SK-N-SH (cell line): ENCODE measurements around the gene KCNQ4. TPM values are rescaled to one million over a fixed set of nuclear protein-coding genes. Genes with fewer than 3 reads are reported as not detected.

ENCODE experiments used
- CTCF ChIA-PET: fragments of 300-600, 350-600 bp; formaldehyde crosslinking; extraction: SDS; loops from one replicate; lab custom pipeline; 2021; lab: Yijun Ruan, JAX
- POLR2A ChIA-PET: fragments of 350-600 bp; sonication (Branson Sonifier 250); formaldehyde crosslinking; extraction: SDS; loops from one replicate; lab custom pipeline; 2020; ENCODE audit warnings: antibody characterized with exemption, inconsistent platforms; lab: Yijun Ruan, JAX
- DNase-seq: peaks from one replicate; pipeline ENCODE4 v3.0.0; 2012
- H2AFZ ChIP-seq: fragments of 200-600 bp; sonication (generic); 2 replicates; pipeline ENCODE4 v1.8.1; 2016; ENCODE audit warnings: antibody characterized with exemption, mild to moderate bottlenecking, low read depth
- H3F3A ChIP-seq: fragments of 200-600 bp; sonication (generic); replicated peaks from 2 replicates; pipeline ENCODE3; 2016; ENCODE audit warnings: antibody characterized with exemption, mild to moderate bottlenecking; ENCODE audit not compliant: insufficient read depth
- H3K27ac ChIP-seq, 2 experiments: fragments of 200-500 bp in 1 of 2; fragments of 200-600 bp in 1 of 2; sonication (Bioruptor generic) in 1 of 2; sonication (generic), shearing (Covaris generic) in 1 of 2; 2 replicates each; pipeline versions ENCODE4 v1.5.1 to v1.6.1; 2014 to 2016; ENCODE audit warnings: low read depth in 2 of 2, inconsistent platforms in 1 of 2, low read length in 1 of 2, mild to moderate bottlenecking in 1 of 2, mixed read lengths in 1 of 2
- H3K27me3 ChIP-seq: fragments of 200-600 bp; sonication (generic), shearing (Covaris generic); 2 replicates; pipeline ENCODE4 v1.6.1; 2016; ENCODE audit warnings: mixed run types; ENCODE audit not compliant: insufficient read depth
- H3K36me3 ChIP-seq, 2 experiments: fragments of 200-500 bp in 1 of 2; fragments of 200-600 bp in 1 of 2; sonication (Bioruptor generic) in 1 of 2; sonication (generic) in 1 of 2; replicated peaks in 1 of 2; 2 replicates each; pipeline versions ENCODE3 to v1.5.1; 2014 to 2016; ENCODE audit warnings: low read length in 1 of 2, mild to moderate bottlenecking in 1 of 2; ENCODE audit not compliant: insufficient read depth in 2 of 2, control insufficient read depth in 1 of 2
- H3K4me1 ChIP-seq, 2 experiments: fragments of 200-500 bp in 1 of 2; fragments of 200-600 bp in 1 of 2; sonication (Bioruptor generic) in 1 of 2; sonication (generic), shearing (Covaris generic) in 1 of 2; 2 replicates each; pipeline versions ENCODE4 v1.5.1 to v1.6.1; 2014 to 2016; ENCODE audit warnings: low read depth in 1 of 2, low read length in 1 of 2, mixed run types in 1 of 2; ENCODE audit not compliant: insufficient read depth in 2 of 2, control insufficient read depth in 1 of 2
- H3K4me2 ChIP-seq: fragments of 200-600 bp; sonication (generic), shearing (Covaris generic); 2 replicates; pipeline ENCODE4 v1.6.1; 2017; ENCODE audit warnings: mixed run types
- H3K4me3 ChIP-seq, 2 experiments: fragments of 200-500 bp in 1 of 2; fragments of 200-600 bp in 1 of 2; sonication (Bioruptor generic) in 1 of 2; sonication (generic), shearing (Covaris generic) in 1 of 2; 2 replicates each; pipeline versions ENCODE4 v1.5.1 to v1.8.1; 2014 to 2016; ENCODE audit warnings: low read depth in 2 of 2, inconsistent platforms in 1 of 2, low read length in 1 of 2, mild to moderate bottlenecking in 1 of 2, mixed read lengths in 1 of 2, moderate library complexity in 1 of 2
- H3K79me2 ChIP-seq: fragments of 200-600 bp; sonication (generic); 2 replicates; pipeline ENCODE4 v1.8.1; 2017; ENCODE audit warnings: mild to moderate bottlenecking; ENCODE audit not compliant: insufficient read depth
- H3K9ac ChIP-seq: fragments of 200-600 bp; sonication (generic); 2 replicates; pipeline ENCODE4 v1.6.1; 2017; ENCODE audit warnings: mixed run types
- H3K9me2 ChIP-seq: fragments of 200-600 bp; sonication (generic); 2 replicates; pipeline ENCODE4 v1.6.1; 2017; ENCODE audit warnings: mixed run types
- H3K9me3 ChIP-seq: fragments of 200-600 bp; sonication (generic); 2 replicates; pipeline ENCODE4 v1.6.1; 2017; ENCODE audit warnings: mixed run types, mild to moderate bottlenecking, moderate library complexity
- H4K20me1 ChIP-seq: fragments of 200-600 bp; sonication (generic); 2 replicates; pipeline ENCODE4 v1.6.1; 2017; ENCODE audit warnings: mild to moderate bottlenecking, mixed run types; ENCODE audit not compliant: insufficient read depth
- ELF1 ChIP-seq: IDR thresholded peaks from 2 replicates; pipeline ENCODE4 v1.4.0; 2012
- EP300 ChIP-seq, 2 experiments: IDR thresholded peaks; 2 replicates each; pipeline versions ENCODE4 v1.4.0 to v1.6.1; 2012; ENCODE audit warnings: borderline replicate concordance in 1 of 2, low read depth in 1 of 2, low read length in 1 of 2
- EZH2phosphoT487 ChIP-seq: fragments of 200-600 bp; sonication (generic); IDR thresholded peaks from 2 replicates; pipeline ENCODE4 v1.6.1; 2017; ENCODE audit warnings: low read depth, mixed run types, mild to moderate bottlenecking, antibody characterized with exemption, moderate library complexity, borderline replicate concordance
- FOSL2 ChIP-seq: IDR thresholded peaks from 2 replicates; pipeline ENCODE4 v1.4.0; 2012; ENCODE audit warnings: low read depth, mild to moderate bottlenecking, moderate library complexity, borderline replicate concordance
- FOXM1 ChIP-seq: IDR thresholded peaks from 2 replicates; pipeline ENCODE4 v1.4.0; 2012; ENCODE audit warnings: low read depth, mild to moderate bottlenecking
- GATA2 ChIP-seq: sonication (generic); formaldehyde crosslinking; IDR thresholded peaks from 2 replicates; pipeline ENCODE4 v1.5.0; 2020; ENCODE audit warnings: mild to moderate bottlenecking, missing genetic modification reagents
- JUND ChIP-seq: IDR thresholded peaks from 2 replicates; pipeline ENCODE4 v1.4.0; 2012
- MXI1 ChIP-seq: IDR thresholded peaks from 2 replicates; pipeline ENCODE4 v1.6.1; 2012; ENCODE audit warnings: mild to moderate bottlenecking, low read depth, low read length, improper control_type of control experiment
- NFIC ChIP-seq: IDR thresholded peaks from 2 replicates; pipeline ENCODE4 v1.4.0; 2012; ENCODE audit warnings: borderline replicate concordance
- NRF1 ChIP-seq: IDR thresholded peaks from 2 replicates; pipeline ENCODE4 v1.6.1; 2012; ENCODE audit warnings: low read depth, mild to moderate bottlenecking, low read length
- PBX3 ChIP-seq: IDR thresholded peaks from 2 replicates; pipeline ENCODE4; 2012
- POLR2AphosphoS5 ChIP-seq: IDR thresholded peaks from 2 replicates; pipeline ENCODE4 v1.6.1; 2012; ENCODE audit warnings: low read depth, low read length
- RAD21 ChIP-seq: IDR thresholded peaks from 2 replicates; pipeline ENCODE4 v1.6.1; 2012; ENCODE audit warnings: mild to moderate bottlenecking, low read length
- RCOR1 ChIP-seq: fragments of 150-350 bp; IDR thresholded peaks from 2 replicates; pipeline ENCODE4 v1.6.1; 2017; ENCODE audit warnings: antibody characterized with exemption, low read length
- RFX5 ChIP-seq: IDR thresholded peaks from 2 replicates; pipeline ENCODE4 v1.6.1; 2012; ENCODE audit warnings: mild to moderate bottlenecking, improper control_type of control experiment, low read length
- RXRA ChIP-seq: IDR thresholded peaks from 2 replicates; pipeline ENCODE4 v1.4.0; 2012; ENCODE audit warnings: low read depth, mild to moderate bottlenecking, borderline replicate concordance
- SIN3A ChIP-seq: IDR thresholded peaks from 2 replicates; pipeline ENCODE4 v1.6.1; 2012; ENCODE audit warnings: low read depth, mild to moderate bottlenecking, low read length, moderate library complexity, borderline replicate concordance
- SMC3 ChIP-seq: IDR thresholded peaks from 2 replicates; pipeline ENCODE4 v1.6.1; 2012; ENCODE audit warnings: low read depth, low read length, improper control_type of control experiment
- TAF1 ChIP-seq: IDR thresholded peaks from 2 replicates; pipeline ENCODE4 v1.6.1; 2012; ENCODE audit warnings: low read depth, mild to moderate bottlenecking, low read length, moderate library complexity, borderline replicate concordance
- TCF12 ChIP-seq: IDR thresholded peaks from 2 replicates; pipeline ENCODE4 v1.4.0; 2012
- TEAD4 ChIP-seq: IDR thresholded peaks from 2 replicates; pipeline ENCODE4 v1.4.0; 2012; ENCODE audit warnings: mild to moderate bottlenecking, borderline replicate concordance; ENCODE audit not compliant: insufficient read depth
- YY1 ChIP-seq: IDR thresholded peaks from 2 replicates; pipeline ENCODE4 v1.4.0; 2012; ENCODE audit warnings: low read depth, mild to moderate bottlenecking
- WGBS: methylation state at CpG from one replicate; pipeline ENCODE4 v1.1.6; 2017; ENCODE audit warnings: low lambda C conversion rate; 5-methylcytosine and 5-hydroxymethylcytosine counted together
- polyA plus RNA-seq, 3 experiments: library from polyadenylated mRNA; depleted of rRNA; stranded (reverse); fragments of >200 nt; gene quantifications; 2 replicates each; pipeline ENCODE4 v1.2.3, GENCODE V29; 2012
- TF ChIP-seq, protein P1 (sequence below): fragments of 150-350 bp; IDR thresholded peaks from 2 replicates; pipeline ENCODE4 v1.6.1; 2017; ENCODE audit warnings: antibody characterized with exemption, low read length, low read depth, borderline replicate concordance
- TF ChIP-seq, protein P2 (sequence below): fragments of 200-600 bp; sonication (generic); IDR thresholded peaks from 2 replicates; pipeline ENCODE4 v1.6.1; 2017; ENCODE audit warnings: antibody characterized with exemption, mild to moderate bottlenecking, moderate library complexity
- TF ChIP-seq, protein P3 (sequence below): fragments of 150-350 bp; IDR thresholded peaks from 2 replicates; pipeline ENCODE4 v1.6.1; 2016; ENCODE audit warnings: mild to moderate bottlenecking, low read depth, low read length
- TF ChIP-seq, protein P4 (sequence below): IDR thresholded peaks from 2 replicates; pipeline ENCODE4 v1.4.0; 2012; ENCODE audit warnings: low read depth, borderline replicate concordance

Gene KCNQ4
- polyA plus RNA-seq, 1 of the 3 experiments (the other 2 are of a cell fraction): 0.15 TPM

DNA sequence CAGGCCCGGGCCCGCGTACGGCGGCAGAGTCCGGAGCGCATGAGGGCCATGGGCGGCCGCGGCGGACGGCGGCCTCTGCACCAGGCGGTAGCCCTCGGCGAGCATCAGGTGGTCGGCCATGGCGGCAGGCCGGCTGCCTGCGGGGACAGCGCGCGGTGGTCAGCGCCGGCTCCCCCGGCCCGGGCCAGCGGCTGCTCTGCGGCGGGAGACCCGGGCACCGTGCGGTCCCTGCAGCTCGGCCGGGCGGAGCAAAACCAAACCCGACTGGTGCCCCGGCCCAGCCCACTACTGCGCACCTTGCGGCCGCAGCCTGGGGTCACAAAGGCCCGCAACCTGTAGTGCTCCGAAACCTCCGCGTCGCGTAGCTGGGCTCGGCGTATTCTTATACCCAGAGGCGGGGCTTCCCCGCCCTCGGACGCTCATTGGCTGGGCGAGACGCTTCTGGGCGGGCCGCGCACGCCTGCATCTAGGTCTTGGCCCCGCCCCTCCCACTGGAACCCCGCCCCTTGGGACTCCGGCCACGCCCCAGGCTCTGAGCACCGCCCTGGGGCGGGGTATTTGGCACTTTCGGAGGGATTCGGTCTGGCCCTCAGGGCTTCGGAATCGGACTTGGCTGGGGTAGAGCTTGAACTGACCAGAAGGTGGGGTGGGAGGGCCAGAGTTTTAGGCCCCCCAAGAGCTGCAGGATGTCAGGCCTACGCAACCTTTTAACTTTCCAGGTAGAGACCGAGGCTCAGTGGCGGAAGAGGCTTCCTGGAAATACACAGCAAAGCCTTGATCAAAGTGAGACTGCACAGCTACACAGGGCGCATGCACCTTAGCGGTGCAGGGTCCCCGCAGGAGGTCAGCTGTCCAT lies 78.6 kb downstream of the KCNQ4 start, which contains the start of gene CITED4:
TSS of gene CITED4 (minus strand) at position 356 of the 856 bp plus-strand sequence. CDS start at position 120, 236 bp downstream.
- ChIA-PET CTCF (interaction anchor here (0.7 to 17.4 kb wide), 7 partner anchors 9 to 330 kb away, joined by 3 to 339 read pairs (median 5); partner anchors contain the start of gene ZNF684), POLR2A (interaction anchor here (0.6 to 1.3 kb wide), 5 partner anchors 11 to 117 kb away, joined by 3 to 6 read pairs (median 3); partner anchors contain the start of gene CTPS1)
- no peaks in the 10 kb centered on the region for H3K9me3 ChIP-seq
- no peaks in the 10 kb centered on the region for H3K27me3 ChIP-seq
- peak within 1 kb of the TSS; percentile 62 to 68 for H3K4me3 ChIP-seq
- H3K4me2 ChIP-seq: peak within 1 kb of the TSS; percentile 79
- peak within 1 kb of the TSS; percentile 59 for H3K9ac ChIP-seq
- WGBS: 50% methylated on average over 6 of the region's 75 CpGs
- no peaks in the 10 kb centered on the region for H3K79me2 ChIP-seq
- peak; percentile 98 for DNase-seq
- peak within 1 kb of the TSS; percentile 36; the same call in 1 of the 2 replicates for H2AFZ ChIP-seq
- no peak within 1 kb of the TSS; a peak in 1 of 4 replicates for H3K27ac ChIP-seq
- H3K9me2 ChIP-seq: no peaks in the 10 kb centered on the region
- H3K4me1 ChIP-seq: peaks cover 0 to 11% of the 10 kb centered on the region in 2 experiments; a peak in 2 of 4 replicates
- H3K36me3 ChIP-seq: no peaks in the 10 kb centered on the region
- H3F3A ChIP-seq: peaks cover 14% of the 10 kb centered on the region
- no peaks in the 10 kb centered on the region for H4K20me1 ChIP-seq
- TF ChIP-seq SMC3: peak; percentile 53
- no peak for TF ChIP-seq TCF12
- no peak for TF ChIP-seq EZH2phosphoT487
- TF ChIP-seq RAD21: peak; percentile 43
- TF ChIP-seq NFIC: no peak
- TF ChIP-seq, protein P1, sequence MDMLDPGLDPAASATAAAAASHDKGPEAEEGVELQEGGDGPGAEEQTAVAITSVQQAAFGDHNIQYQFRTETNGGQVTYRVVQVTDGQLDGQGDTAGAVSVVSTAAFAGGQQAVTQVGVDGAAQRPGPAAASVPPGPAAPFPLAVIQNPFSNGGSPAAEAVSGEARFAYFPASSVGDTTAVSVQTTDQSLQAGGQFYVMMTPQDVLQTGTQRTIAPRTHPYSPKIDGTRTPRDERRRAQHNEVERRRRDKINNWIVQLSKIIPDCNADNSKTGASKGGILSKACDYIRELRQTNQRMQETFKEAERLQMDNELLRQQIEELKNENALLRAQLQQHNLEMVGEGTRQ: no peak
- TF ChIP-seq PBX3: no peak
- TF ChIP-seq MXI1: 0 out of 2 replicates have a peak, but pooled peaks have one; percentile 26
- no peak for TF ChIP-seq RCOR1
- TF ChIP-seq GATA2 (CRISPR knock-in tag): no peak
- TF ChIP-seq, protein P2, sequence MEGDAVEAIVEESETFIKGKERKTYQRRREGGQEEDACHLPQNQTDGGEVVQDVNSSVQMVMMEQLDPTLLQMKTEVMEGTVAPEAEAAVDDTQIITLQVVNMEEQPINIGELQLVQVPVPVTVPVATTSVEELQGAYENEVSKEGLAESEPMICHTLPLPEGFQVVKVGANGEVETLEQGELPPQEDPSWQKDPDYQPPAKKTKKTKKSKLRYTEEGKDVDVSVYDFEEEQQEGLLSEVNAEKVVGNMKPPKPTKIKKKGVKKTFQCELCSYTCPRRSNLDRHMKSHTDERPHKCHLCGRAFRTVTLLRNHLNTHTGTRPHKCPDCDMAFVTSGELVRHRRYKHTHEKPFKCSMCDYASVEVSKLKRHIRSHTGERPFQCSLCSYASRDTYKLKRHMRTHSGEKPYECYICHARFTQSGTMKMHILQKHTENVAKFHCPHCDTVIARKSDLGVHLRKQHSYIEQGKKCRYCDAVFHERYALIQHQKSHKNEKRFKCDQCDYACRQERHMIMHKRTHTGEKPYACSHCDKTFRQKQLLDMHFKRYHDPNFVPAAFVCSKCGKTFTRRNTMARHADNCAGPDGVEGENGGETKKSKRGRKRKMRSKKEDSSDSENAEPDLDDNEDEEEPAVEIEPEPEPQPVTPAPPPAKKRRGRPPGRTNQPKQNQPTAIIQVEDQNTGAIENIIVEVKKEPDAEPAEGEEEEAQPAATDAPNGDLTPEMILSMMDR: peak; percentile 32; the same call in 1 of the 2 replicates
- TF ChIP-seq ELF1: no peak
- no peak for TF ChIP-seq FOSL2
- TF ChIP-seq NRF1: peak; percentile 35; the same call in 1 of the 2 replicates
- TF ChIP-seq RFX5: 0 out of 2 replicates have a peak, but pooled peaks have one; percentile 38
- no peak for TF ChIP-seq JUND
- no peak for TF ChIP-seq YY1
- TF ChIP-seq RXRA: no peak
- no peak for TF ChIP-seq FOXM1
- peak; percentile 90 for TF ChIP-seq TAF1
- TF ChIP-seq TEAD4: no peak
- peak; percentile 99 for TF ChIP-seq POLR2AphosphoS5
- TF ChIP-seq, protein P3, sequence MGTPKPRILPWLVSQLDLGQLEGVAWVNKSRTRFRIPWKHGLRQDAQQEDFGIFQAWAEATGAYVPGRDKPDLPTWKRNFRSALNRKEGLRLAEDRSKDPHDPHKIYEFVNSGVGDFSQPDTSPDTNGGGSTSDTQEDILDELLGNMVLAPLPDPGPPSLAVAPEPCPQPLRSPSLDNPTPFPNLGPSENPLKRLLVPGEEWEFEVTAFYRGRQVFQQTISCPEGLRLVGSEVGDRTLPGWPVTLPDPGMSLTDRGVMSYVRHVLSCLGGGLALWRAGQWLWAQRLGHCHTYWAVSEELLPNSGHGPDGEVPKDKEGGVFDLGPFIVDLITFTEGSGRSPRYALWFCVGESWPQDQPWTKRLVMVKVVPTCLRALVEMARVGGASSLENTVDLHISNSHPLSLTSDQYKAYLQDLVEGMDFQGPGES: no peak
- TF ChIP-seq SIN3A: 0 out of 2 replicates have a peak, but pooled peaks have one; percentile 26
- TF ChIP-seq, protein P4, sequence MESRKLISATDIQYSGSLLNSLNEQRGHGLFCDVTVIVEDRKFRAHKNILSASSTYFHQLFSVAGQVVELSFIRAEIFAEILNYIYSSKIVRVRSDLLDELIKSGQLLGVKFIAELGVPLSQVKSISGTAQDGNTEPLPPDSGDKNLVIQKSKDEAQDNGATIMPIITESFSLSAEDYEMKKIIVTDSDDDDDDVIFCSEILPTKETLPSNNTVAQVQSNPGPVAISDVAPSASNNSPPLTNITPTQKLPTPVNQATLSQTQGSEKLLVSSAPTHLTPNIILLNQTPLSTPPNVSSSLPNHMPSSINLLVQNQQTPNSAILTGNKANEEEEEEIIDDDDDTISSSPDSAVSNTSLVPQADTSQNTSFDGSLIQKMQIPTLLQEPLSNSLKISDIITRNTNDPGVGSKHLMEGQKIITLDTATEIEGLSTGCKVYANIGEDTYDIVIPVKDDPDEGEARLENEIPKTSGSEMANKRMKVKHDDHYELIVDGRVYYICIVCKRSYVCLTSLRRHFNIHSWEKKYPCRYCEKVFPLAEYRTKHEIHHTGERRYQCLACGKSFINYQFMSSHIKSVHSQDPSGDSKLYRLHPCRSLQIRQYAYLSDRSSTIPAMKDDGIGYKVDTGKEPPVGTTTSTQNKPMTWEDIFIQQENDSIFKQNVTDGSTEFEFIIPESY: no peak
- no peak for TF ChIP-seq EP300 (IDR thresholded peaks at IDR 0.05; ENCODE audit: borderline replicate concordance in 1 of 2, low read depth in 1 of 2, low read length in 1 of 2)
